Lung (tissue), 12 donors: ENCODE data around the gene HSP90AB1. TPM values are rescaled to one million over a fixed set of nuclear protein-coding genes. Genes with fewer than 3 reads are reported as not detected.

ENCODE experiments used
- ATAC-seq: fragments of 200-7000 bp; cut with Tn5 transposase; one replicate; pipeline ENCODE4 v1.9.1; 2020; ENCODE audit warnings: moderate number of reproducible peaks; ENCODE audit not compliant: insufficient read depth, low FRiP score
- DNase-seq, 3 donors: peaks; one replicate each; pipeline ENCODE4 v3.0.0-alpha.2; 2013 to 2017
- H3K27ac ChIP-seq, 2 donors: one replicate each; pipeline ENCODE4 v1.5.1; 2013; ENCODE audit warnings: mild to moderate bottlenecking in 2 of 2, moderate library complexity in 2 of 2, control low read depth in 1 of 2, inconsistent platforms in 1 of 2, low read depth in 1 of 2, low read length in 1 of 2
- H3K27me3 ChIP-seq, 3 donors: one replicate each; pipeline ENCODE4 v1.5.1; 2013; ENCODE audit warnings: low read length in 2 of 3; ENCODE audit not compliant: control insufficient read depth in 3 of 3, insufficient read depth in 3 of 3
- H3K36me3 ChIP-seq, 4 donors: one replicate each; pipeline ENCODE4 v1.5.1; 2013; ENCODE audit warnings: low read length in 4 of 4, mild to moderate bottlenecking in 1 of 4, moderate library complexity in 1 of 4; ENCODE audit not compliant: control insufficient read depth in 4 of 4, insufficient read depth in 4 of 4
- H3K4me1 ChIP-seq, 5 donors: one replicate each; pipeline ENCODE4 v1.5.1; 2013; ENCODE audit warnings: low read length in 5 of 5, mild to moderate bottlenecking in 2 of 5, moderate library complexity in 1 of 5; ENCODE audit not compliant: control insufficient read depth in 5 of 5, insufficient read depth in 5 of 5
- H3K4me3 ChIP-seq: one replicate; pipeline ENCODE4 v1.5.1; 2013; ENCODE audit warnings: mild to moderate bottlenecking, control low read depth, moderate library complexity
- H3K9ac ChIP-seq, 2 donors: one replicate each; pipeline ENCODE4 v1.5.1; 2013; ENCODE audit warnings: low read length in 2 of 2, control low read depth in 1 of 2; ENCODE audit not compliant: insufficient read depth in 1 of 2
- H3K9me3 ChIP-seq, 4 donors: one replicate each; pipeline ENCODE4 v1.5.1; 2013; ENCODE audit warnings: low read length in 3 of 4, mild to moderate bottlenecking in 1 of 4, moderate library complexity in 1 of 4; ENCODE audit not compliant: control insufficient read depth in 4 of 4, insufficient read depth in 3 of 4
- CTCF ChIP-seq: IDR thresholded peaks from 2 replicates; pipeline ENCODE4 v1.5.1; 2012; ENCODE audit warnings: mild to moderate bottlenecking; ENCODE audit errors: control extremely low read depth, extremely low read depth
- WGBS, 2 donors: extraction: QIAGEN DNeasy Blood & Tissue Kit; methylation state at CpG; one replicate each; pipeline ENCODE4 v1.1.7; 2013; 5-methylcytosine and 5-hydroxymethylcytosine counted together
- polyA plus RNA-seq, 2 donors: library from polyadenylated mRNA; stranded (reverse); fragments of 200-250 nt; gene quantifications; one replicate each; pipeline ENCODE4 v1.2.1, GENCODE V29; 2013
- total RNA-seq, 2 donors: library from RNA; depleted of rRNA in 1 of 2; stranded (reverse); fragments of >200 nt in 1 of 2; gene quantifications; one replicate each; pipeline ENCODE4 v1.2.1, GENCODE V29; 2014 to 2021
- donor health status: control.
- donor health status: control.
- donor health status: Bipolar disorder and iron deficiency.
- donor health status: healthy.
- donor health status: DM: yes; HTN: yes; CAD: no.

Gene HSP90AB1
- total and polyA plus RNA-seq, 4 donors, result 289 to 700 (median 509) TPM

GRCh38 chr6:44250718-44251123 is 3.8 kb downstream of the HSP90AB1 start:
- Histone ChIP-seq H3K4me3 (no peak overlapping the region), H3K27me3 (no peaks in the 10 kb centered on the region), H3K27ac (no peak overlapping the region), H3K4me1 (peaks cover 7 to 20% (median 11%) of the 10 kb centered on the region in 5 donors), H3K36me3 (peaks cover 44 to 61% (median 56%) of the 10 kb centered on the region in 4 donors), H3K9ac (no peak overlapping the region), H3K9me3 (no peaks in the 10 kb centered on the region)
- TF ChIP-seq CTCF, result no peak
- DNase-seq (no peak), ATAC-seq (no peak)
- 84 to 86% methylated on average over 3 of the region's 3 CpGs for WGBS, 2 donors

- Histone ChIP-seq H3K9ac (no peak overlapping the region), H3K36me3 (peaks cover 46 to 61% (median 56%) of the 10 kb centered on the region in 4 donors), H3K27me3 (no peaks in the 10 kb centered on the region), H3K9me3 (no peaks in the 10 kb centered on the region), H3K4me3 (no peak overlapping the region), H3K4me1 (peaks cover 7 to 27% (median 9%) of the 10 kb centered on the region in 5 donors), H3K27ac (no peak overlapping the region)
- ATAC-seq (no peak), DNase-seq (no peak)
- no peak for TF ChIP-seq CTCF
- 92 to 93% methylated on average over 14 of the region's 14 CpGs for WGBS, 2 donors
These were observed 4.9 kb downstream of the HSP90AB1 start for GRCh38 chr6:44251576-44252524.

- Histone ChIP-seq H3K27me3 (no peaks in the 10 kb centered on the region), H3K27ac (no peak overlapping the region), H3K9ac (no peak overlapping the region), H3K36me3 (peaks cover 46 to 60% (median 53%) of the 10 kb centered on the region in 4 donors), H3K4me3 (no peak overlapping the region), H3K4me1 (peaks cover 7 to 29% (median 13%) of the 10 kb centered on the region in 5 donors), H3K9me3 (no peaks in the 10 kb centered on the region)
- ATAC-seq, result no peak
- WGBS, 2 donors, result 71 to 73% methylated on average over 10 of the region's 10 CpGs
- DNase-seq, result no peak
- TF ChIP-seq CTCF, result no peak
These were observed 6.6 kb downstream of the HSP90AB1 start for GRCh38 chr6:44253307-44254101.
